ENCODE measurements around the gene ISM2.

GRCh38 chr14:77502109-77502782, 3.6 kb upstream of the ISM2 start:
- TF ChIP-seq SPI1 (IDR thresholded peaks at IDR 0.05; ENCODE audit: borderline replicate concordance, insufficient read depth, low read depth, low read length) = no peak
- TF ChIP-seq SMC3 (IDR thresholded peaks at IDR 0.05; ENCODE audit: borderline replicate concordance, low read length) = no peak
- no peak for TF ChIP-seq POLR2A (IDR thresholded peaks at IDR 0.05; ENCODE audit: low read depth, low read length)
- TF ChIP-seq NRF1 (conservative IDR thresholded peaks at IDR 0.05; ENCODE audit: low read depth, low read length) = no peak
- TF ChIP-seq KDM1A (IDR thresholded peaks at IDR 0.05; ENCODE audit: borderline replicate concordance) = no peak
- no peak for TF ChIP-seq KAT2A (conservative IDR thresholded peaks at IDR 0.05; ENCODE audit: control insufficient read depth, low read depth, low read length)
- TF ChIP-seq CTCF (IDR thresholded peaks at IDR 0.05 in 2 of 3, conservative IDR thresholded peaks at IDR 0.05 in 1 of 3; ENCODE audit: control insufficient read depth in 2 of 3, extremely low read depth in 1 of 3, insufficient read depth in 1 of 3, low read depth in 3 of 3, low read length in 3 of 3) = no peak
- no peak for TF ChIP-seq MTA2 (IDR thresholded peaks at IDR 0.05; ENCODE audit: low read depth)
- TF ChIP-seq ATF2 (IDR thresholded peaks at IDR 0.05; ENCODE audit: low read length) = no peak
- TF ChIP-seq FOXM1 (IDR thresholded peaks at IDR 0.05; ENCODE audit: low read depth, low read length) = no peak
- TF ChIP-seq CHD2 (IDR thresholded peaks at IDR 0.05; ENCODE audit: borderline replicate concordance, low read depth, low read length) = no peak
- no peak for TF ChIP-seq HCFC1 (IDR thresholded peaks at IDR 0.05; ENCODE audit: low read length)
- no peak for TF ChIP-seq POLR2AphosphoS5 (IDR thresholded peaks at IDR 0.05; ENCODE audit: low read length)
- TF ChIP-seq MXI1 (IDR thresholded peaks at IDR 0.05; ENCODE audit: low read depth, low read length) = no peak
